GM18861 (cell line): ENCODE measurements around the gene DERL3.

ENCODE experiments used
- ATAC-seq: cut with Tn5 transposase; IDR thresholded peaks from one replicate; pipeline ENCODE4 v1.9.1; 2021; ENCODE audit not compliant: unreplicated experiment

The DERL3 gene

DNA sequence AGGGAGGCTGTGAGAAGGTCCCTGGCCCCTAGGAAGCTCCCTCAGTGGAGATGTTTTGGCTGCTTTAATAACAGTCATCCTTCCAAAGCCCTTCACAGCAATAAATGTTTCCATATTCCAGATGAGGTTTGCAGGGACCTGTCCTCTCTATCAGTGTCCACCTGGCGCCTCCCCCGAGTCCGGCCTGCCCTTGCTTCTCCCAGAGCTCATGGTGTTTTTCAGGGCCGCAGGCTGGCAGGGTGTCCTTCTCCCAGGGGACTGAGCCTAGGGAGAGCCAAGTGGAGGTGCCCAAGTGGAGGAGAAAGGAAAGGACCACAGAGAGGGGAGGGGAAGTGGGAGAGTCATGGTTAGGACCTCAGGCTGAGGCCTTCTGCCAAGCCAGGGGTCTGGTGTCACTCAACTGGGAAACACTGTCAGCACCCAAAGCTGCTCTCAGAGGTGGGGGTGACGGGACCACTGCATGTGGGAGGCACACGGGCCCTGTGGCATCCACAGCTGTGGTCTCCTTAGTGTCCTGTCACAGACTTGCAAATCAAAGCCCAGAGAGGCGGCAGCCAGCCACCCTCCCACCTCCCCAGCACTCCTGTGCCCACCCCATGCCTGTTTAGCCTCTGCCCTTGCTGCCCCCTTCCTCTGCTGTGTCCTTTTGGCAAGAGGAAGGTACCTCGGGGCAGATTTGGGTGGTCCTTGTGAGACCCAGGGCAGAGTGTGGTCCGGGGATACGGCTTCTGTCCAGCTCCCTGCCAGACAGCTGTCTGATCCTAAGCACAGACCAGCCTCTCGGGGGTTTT is 6.4 kb downstream of the DERL3 start:
- ATAC-seq, result no peak

DNA sequence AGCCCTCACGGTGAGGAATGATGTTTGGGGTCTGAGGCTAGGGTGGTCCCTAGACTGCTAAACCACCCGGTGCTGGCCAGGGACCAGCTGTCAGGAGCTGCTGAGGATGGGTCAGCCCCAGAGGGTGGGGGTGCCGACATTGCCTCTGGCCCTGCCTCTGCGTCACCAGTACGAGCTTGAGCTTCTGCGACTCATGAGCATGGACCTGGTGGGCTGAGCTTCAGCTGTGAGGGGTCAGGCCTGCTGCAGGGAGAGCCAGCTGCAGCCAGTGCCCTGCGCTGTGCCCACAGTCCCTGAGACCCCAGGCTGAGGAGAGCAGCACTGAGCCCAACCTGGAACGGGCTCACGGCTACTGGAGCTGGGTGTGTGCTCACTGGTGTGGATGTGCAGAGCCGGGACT is 7.0 kb downstream of the DERL3 start:
- ATAC-seq, result no peak

DNA sequence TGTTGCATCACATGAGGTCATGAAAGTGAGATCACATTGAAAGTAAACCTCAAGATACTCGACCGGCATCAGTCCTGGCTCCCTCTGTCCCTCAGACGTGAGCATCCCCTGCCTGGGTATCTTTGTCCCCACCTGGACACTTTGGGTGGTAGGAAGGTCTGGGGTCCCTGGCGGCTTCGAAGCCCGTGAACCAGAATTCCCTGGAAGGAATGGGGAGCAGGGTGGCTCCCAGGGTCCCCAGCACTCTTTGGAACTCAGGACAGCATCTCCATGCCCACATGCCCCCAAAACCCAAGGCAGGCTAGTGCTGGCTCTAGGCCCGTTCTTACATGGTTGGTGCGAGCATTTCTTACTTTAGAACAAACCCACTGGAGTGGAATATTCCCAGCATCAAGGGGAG is 7.5 kb downstream of the DERL3 start:
- ATAC-seq, result no peak

DNA sequence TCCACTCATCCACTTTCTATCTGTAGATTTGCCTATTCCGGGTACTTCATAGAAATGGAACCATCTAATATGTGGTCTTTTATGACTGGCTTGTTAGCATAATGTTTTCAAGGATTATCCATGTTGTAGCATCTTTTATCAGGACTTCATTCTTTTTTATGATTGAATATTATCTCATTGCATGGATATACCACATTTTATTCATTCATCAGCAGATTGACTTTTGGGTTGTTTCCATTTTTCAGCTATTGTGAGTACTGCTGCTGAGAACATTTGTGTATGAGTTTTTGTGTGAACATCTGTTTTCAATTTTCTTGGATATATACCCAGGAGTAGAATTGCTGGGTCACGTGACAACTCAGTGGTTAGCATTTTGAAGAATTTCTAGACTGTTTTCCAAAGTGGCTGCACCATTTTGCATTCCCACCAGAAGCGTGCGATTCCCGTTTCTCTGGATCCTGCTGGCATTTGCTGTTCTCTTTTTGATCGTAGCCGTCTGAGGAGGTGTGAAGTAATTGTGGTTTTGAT is 8.9 kb downstream of the DERL3 start:
- ATAC-seq, result no peak

DNA sequence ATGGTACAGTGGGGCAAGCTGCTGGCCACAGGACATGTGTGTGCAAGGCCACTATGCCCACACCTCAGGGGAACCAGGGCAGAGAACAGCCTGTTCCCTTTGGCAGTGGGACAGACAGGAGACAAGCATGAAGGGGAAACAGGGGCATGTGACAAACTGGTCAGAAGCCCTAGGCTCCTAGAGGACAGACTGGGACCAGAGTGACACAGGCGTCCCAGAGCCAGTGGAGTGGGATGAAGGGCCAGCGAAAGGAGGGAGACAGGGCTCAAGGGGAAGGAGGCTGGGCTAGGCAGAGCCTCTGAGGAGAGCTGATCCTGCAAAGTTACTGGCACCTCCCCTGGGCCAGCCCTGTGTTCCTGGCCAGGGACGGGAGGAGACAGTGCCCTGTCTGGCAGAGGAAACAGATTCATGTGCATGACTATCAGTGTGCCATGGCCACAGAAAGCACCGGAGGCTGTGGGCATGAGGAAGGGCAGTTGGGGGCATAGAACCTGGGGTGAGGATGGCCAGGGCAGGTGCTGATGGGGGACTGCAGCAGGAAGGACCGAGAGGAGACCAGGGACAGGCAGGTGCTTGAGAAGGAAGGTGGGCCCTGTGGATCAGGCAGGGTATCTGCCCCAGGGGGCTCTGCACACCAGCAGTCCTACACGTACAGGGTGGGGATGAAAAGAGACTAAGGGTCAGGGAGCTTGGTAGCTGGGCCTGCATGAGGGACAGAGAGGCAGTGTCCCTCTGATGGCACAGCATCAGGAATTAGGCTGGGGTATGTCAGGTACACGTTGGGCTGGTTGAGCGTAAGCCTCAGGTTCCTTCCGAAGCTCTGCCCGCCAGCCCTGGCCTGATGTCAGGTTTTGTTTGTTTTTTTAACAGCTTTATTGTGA is 9.8 kb downstream of the DERL3 start:
- no peak for ATAC-seq

DNA sequence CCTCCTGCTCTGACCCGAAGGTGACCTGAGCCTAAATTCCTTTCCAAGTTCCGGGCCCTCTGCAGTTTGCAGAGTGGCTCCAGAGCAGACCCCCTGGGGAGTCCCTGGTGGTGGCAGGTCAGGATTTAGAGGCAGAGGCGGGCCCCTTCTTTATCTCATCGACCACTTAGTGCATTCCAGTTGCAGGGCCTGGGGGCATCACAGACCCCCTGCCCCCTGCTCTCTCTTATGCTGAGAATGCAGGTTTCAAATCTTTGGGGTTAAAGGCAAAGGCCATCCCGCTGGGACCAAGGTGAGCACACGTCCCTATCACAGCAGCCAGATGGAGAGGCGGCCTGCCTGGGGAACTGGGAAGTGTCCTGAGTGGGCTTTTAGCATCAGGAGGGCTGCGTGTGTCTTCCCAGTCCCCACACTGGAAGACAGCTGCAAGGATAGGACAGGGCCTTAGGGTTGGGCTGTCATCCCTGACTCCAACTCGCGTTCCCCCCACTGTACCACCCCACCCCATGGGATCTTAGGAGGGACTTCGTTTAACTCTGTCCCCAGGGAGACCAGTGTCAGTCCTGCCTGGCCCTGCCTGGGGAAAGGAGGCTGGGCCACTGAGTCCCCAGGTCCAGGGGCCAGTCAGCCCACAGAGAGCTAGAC is 11.3 kb downstream of the DERL3 start:
- ATAC-seq, result no peak

DNA sequence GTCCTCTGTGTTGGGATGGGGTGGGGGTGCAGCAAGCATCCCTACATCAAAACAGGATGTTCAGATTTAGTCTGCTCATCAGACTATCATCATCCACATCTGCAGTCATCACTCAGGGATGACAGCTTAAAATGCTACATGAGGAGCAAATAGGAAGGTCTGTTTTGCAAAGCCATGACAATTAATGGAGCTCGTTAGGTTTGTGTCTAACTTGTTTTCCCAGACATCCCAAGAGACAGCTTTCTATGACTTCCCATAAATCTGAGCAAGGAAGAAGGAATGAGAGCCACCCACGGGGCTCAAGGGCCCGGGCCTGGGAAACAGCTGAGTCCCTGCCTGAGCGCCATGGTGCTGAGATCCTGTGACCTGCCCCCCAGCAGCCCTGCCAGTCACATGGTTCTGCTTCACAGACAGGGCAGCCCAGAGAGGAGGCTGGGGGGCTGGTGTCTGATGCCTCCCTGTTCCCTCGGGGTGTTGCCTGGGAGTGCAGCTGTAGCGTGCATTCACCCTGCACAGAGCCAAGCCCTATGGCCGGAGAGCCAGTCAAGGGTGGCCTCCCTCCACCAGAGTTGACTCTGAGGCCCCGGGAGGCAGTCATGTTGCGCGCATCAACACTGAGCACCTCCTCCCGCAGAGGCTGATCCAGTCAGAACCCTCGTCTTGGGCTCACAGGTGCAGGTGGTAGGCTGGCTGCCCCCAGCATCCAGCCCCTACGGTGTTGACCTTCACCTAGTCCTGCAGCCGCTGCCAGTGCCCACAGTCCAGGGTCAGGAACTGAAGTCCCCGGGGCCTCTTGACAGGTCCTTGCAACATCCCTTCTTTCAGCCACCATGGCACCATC is 12.1 kb downstream of the DERL3 start:
- no peak for ATAC-seq

DNA sequence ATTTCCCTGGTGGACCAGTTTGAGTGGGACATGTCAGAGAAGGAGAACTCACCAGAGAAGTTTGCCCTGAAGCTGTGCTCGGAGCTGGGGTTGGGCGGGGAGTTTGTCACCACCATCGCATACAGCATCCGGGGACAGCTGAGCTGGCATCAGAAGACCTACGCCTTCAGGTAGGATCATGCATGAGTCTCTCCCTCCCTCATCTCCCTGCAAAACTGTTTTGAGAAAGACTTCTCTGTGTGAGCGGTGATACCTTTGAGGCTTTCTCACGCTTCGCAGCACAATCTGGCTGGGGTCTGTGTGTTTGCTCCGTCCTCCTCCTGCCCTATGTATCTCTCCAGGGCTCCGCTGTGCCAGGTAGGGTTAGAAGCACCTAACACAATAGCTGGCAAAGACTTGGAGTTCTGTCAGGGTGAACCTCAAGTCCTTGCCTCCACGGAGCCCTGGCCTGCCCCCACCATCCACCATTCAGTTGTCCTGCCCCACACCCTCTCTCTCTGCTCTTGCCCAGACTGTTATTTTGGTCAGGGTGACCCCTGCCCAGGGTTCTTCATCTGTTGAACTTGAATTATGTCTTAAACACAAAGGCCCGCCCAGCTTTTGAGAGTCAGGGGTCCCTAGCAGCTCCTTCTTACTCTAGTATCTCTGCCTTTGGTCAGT is 13.4 kb downstream of the DERL3 start:
- no peak for ATAC-seq

DNA sequence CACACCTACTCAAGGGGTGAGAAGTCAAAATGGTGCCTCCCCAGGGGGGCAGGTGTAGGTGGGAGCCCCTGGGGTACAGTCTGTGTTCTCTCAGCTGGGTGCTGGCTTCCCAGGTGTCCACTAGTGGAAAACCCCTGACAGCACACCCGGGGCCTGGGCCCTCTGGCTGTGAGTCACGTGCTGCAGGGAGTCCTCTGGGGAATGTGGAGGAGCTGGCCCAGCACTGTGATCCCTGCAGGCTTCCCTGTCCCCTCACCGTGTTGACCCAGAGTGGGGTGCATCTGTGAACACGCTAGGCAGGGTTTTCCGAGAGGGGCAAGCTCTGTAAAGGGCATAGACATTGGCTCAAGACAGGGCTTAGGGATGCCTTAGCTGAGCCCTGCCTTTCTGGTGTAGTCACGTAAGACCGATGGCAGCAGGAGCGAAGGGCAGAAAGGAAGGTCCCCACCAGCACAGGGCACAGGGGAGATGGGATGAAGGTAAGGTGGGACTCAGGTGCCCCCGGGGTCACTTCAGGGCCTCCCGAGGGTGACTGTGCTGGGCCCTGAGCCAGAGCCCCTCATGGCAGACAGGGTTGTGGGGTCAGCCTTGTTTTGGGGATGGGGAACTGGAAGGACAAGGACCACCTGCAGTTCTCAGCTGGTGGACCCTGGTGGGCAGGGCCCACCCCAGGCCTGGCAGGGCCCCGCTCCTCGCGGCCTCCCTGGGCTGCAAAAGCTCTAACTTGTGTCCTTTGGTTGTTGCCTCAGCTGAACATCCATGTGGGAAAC is 14.1 kb downstream of the DERL3 start:
- ATAC-seq, result no peak

DNA sequence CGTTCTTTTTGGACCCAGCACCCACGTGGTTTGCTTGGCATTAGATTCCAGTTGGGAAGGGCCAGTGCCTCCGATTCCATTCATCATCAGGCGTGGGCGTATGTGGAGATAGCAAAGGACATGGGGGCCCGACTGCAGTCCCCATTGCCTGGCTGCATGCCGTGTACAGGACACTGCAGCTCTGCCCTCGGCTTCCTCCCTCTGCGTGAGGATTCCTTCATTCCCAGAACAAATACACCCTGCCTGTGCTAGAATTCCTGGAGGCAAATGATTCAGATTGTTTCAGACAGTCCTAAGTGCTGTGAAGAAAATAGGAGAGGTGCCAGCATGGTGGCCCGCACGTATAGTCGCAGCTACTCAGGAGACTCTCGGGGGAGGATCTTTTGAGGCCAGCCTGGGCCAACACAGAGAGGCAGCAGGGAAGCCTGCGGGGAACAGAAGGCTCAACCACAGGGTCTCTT is 15.4 kb downstream of the DERL3 start:
- no peak for ATAC-seq

DNA sequence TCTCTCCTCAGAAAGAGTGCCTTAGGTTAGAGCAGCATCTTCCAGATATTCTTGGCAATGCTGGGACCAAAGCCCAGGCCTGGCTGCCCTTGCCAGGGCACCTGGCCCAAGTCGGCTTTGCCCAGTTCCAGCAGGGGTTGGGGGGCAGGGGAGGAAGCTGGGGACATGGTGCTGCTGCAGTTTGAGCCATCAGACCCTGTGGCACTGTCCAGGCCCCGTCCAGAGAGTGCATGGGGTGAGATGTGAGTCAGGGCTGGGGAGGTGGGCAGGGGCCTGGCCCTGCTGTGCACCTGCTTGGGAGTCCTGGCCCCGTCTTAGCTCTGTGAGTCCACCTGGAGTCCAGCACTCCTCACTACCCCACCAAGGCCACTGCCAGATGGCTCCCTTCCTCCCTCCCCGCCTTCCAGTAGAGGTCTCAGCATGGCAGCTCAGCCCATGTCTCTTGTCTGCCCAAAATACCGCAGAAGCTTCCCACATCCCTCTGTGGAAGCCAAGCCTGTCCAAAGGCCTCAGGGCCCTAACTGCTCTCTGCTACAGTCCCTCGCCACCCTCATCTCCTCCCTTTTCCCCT is 16.6 kb downstream of the DERL3 start:
- ATAC-seq, result no peak

DNA sequence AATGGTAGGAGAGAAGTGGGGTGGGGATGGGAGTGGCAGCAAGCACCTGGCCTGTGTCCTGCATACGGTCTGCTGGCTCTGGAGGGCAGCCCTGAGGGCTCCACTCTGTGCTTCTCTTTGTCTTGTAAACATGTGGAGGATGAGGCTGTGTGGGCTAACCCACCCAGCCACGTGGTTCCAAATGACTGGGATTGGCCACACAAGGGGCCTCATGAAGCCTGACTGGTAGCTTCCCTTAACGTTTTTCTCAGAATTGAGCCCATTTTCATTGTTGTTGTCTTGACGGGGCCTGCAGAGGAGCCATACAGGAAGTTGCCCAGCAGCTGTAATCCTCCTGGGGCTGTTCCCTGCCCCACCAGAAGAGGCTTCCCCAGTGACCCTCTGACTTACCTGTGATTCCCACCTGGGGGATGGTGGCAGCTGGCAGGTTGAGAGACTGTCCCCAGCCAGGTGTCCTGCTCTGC is 18.0 kb downstream of the DERL3 start:
- ATAC-seq, result no peak

DNA sequence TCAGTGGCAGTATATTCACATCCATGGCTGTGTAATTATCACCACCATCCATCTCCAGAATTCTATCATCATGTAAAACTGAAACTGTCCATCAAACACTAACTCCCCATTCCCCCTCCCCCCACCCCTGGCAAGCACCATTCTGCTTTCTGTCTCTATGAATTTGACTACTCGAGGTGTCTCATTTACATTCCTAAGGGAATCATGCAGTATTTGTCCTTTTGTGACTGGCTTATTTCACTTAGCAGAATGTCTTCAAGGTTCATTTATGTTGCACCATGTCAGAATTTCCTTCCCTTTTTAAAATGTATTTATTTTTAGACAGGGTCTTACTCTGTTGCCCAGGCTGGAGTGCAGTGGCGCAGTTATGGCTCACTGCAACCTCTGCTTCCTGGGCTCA is 20.3 kb downstream of the DERL3 start:
- ATAC-seq, result no peak

DNA sequence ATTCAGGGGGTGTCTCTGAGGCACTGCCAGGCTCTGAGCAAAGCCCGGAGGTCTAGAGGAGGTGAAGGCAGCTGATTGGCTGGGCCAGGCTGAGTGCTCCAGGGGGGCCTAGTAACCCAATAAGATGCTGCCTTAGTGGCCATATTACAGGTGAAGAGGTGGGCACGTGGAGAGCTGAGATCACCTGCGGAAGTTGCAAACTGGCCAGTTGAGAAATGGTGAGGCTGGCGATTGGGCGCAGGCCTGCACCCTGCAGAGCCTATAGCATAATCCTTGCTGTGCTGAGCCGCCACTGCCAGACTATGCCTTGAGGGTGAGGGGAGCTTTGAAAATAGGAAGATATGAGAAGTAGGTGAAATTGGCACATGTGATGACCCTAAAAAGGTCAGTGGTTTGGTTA is 21.7 kb downstream of the DERL3 start:
- no peak for ATAC-seq

DNA sequence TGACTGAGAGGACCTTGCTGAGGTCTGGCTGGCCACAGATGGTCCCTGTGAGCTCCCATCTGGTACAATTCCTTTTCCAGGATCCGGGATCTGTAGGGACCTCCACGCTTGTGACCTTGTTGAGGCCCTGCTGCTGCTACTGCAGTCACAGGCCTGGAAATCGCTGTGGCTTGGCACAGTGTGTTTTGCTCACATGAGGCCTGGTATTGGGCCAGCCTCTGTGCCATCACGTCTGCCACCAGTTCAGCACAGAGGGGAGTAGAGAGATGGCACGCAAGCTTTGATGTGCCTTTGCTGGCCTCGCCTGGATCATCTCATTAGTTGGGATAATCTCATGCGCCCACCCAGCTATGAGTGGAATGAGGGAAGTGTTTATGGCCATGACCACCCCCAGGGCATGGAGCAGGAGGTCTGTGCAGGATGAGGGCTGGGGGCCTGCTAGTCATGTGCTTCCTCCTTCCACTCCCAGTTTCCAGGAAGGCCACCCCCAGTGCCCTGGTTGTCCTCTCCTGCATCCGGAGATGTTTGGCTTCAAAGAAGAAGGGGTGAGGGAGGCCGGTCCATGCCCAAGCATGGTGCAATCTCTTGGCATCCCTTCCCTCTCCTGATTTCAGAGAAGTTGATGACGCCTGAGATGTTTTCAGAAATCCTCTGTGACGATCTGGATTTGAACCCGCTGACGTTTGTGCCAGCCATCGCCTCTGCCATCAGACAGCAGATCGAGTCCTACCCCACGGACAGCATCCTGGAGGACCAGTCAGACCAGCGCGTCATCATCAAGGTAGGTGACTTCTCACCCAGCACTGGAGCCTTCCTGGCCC is 22.4 kb downstream of the DERL3 start:
- ATAC-seq, result no peak

DNA sequence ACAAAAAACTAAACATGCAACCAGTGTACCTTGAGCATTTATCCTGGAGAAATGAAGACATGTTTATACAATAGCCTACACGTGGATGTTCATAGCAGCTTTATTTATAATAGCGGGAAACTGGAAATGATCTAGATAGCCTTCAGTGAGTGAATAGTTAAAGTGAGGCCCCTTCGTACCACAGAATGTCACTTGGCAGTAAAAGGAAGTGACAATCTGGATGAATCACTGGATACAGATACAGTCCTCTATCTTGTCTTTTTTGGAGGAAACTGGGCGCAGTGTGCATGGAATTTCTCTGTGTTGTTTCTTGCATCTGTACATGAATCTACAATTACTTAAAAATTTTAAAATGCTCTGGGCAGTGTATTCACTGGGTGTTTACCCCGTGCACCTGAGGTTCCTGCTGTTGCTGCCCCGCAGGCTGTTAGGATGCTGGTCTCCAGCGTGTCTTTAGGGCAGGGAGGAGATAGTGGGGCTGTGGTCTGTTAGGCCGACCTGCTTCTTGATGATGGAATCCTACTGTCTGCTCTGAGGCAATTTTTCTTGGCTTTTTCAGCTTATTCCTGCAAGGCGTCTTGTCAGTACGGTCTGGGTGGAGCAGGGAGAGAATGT is 23.2 kb downstream of the DERL3 start:
- no peak for ATAC-seq

DNA sequence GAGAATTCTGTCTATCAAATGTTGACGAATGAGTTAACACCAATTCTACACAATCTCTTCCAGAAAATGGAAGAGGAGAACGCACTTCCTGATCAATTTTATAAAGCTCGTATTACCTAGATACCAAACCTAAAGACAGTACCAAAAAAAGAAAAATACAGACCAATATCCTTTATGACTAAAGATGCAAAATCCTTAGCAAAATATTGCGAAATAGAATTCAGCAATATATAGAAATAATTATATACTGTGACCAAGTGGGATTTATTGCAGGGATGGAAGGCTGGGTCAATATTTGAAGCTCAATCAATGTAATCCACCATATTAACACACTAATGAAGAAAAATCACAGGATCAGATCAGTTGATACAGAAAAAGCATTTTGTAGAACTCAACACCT is 26.4 kb downstream of the DERL3 start:
- ATAC-seq, result no peak

DNA sequence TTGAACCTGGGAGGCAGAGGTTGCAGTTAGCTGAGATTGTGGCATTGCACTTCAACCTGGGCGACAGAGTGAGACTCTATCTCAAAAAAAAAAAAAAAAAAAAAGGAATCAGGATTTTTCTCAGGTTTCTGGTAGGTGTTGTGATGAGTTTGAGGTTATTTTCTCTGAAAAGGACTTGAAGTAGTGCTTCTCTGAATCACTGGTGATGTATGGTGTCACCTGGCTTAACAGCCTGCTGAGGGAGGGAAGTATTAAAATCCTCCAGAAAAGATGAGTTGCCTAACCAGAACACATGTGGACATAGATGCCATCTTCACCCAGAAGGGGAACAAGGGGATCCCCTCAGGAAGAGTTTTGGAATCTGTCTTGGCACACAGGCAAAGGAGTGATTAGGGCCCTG is 32.0 kb downstream of the DERL3 start:
- ATAC-seq, result no peak
